NB4 (cell line): ENCODE results near the gene LONRF2.

Source experiments
- DNase-seq: peaks from one replicate; pipeline ENCODE4 v3.0.0; 2010; ENCODE audit warnings: low read depth
- H3K4me3 ChIP-seq: one replicate; pipeline ENCODE4 v1.5.1; 2011; ENCODE audit warnings: mild to moderate bottlenecking, low read depth, low read length, moderate library complexity
- CTCF ChIP-seq: IDR thresholded peaks from one replicate; pipeline ENCODE4 v1.5.1; 2012; ENCODE audit warnings: low read depth, low read length
- MYC ChIP-seq: IDR thresholded peaks from 2 replicates; pipeline ENCODE4 v1.6.1; 2011; ENCODE audit warnings: low read depth, low read length
- POLR2A ChIP-seq: IDR thresholded peaks from 2 replicates; pipeline ENCODE4 v1.6.1; 2011; ENCODE audit warnings: mild to moderate bottlenecking; ENCODE audit not compliant: insufficient read length; ENCODE audit errors: extremely low read depth
- TF ChIP-seq, protein P1 (sequence below): IDR thresholded peaks from 2 replicates; pipeline ENCODE4 v1.6.1; 2011; ENCODE audit warnings: low read depth, low read length

The LONRF2 gene

DNA sequence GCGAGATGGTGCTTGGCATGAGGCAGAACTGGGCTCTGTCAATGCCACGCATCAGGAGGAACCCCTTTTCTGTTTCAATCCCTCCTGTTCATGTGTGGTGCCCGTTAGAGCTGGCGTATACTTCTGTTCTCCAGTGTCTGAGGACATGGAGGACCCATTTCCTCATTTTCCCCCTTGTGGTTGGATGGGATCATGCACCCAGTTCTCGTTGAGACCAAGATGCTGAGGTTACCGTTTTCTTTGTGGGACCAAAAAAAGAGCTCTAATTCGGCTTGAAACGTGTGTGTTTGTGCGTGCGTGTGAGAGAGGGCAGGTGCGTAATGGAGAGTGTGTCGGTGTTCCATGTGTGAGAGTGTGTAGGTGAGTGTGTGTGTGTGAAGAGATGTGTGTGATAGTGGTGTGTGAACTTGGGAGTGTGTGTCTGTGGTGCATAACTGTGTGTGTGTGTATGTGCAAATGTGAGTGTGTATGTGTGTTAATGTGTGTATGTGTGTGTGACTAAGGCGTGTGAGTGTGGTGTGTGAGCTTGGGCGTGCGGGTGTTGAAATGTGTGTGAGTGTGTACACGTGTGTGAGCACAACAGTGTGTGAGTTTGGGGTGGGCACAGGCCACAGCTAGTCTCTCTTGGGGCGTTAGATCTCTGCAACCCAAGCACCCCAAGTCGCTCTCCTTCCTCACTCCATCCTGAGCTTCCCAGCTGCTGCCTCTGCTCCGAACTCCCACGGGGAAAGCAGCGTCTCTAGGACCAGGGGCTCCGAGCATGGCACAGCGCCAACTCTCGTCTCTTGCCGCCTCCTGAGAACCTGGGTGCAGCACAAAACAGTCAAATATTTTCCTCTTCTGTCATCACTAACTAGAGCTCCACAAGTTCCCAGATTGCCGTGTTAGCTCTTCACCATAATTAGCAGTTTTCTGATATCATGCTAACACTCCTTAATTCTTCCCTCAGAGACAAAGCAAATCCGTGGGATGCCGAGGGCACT is 75.8 kb downstream of the LONRF2 start:
- H3K4me3 ChIP-seq = no peak overlapping the region
- TF ChIP-seq POLR2A (no peak), CTCF (peak; percentile 87)
- peak; percentile 74 for DNase-seq

DNA sequence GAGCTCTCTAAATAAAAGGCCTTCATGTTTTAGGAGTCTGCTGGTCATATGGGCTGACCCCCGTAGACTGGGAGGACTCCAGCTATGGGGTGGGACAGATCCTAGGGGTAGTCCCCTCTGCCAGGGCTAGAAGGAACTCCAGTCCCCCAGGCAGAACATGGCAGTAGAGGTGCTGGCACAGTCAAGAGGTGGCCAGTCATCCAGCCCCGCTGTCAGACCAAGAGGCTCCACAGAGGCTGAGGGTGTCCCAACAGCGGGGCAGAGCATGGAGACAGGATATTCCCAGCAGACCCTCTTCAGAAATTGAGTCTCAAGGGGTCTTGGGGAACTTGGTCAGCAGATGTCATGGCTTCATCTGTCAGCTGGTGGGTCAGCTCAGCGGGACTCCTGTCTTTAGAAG is 76.6 kb downstream of the LONRF2 start:
- H3K4me3 ChIP-seq = no peak overlapping the region
- TF ChIP-seq MYC (no peak), CTCF (no peak), POLR2A (no peak)
- TF ChIP-seq, protein P1, sequence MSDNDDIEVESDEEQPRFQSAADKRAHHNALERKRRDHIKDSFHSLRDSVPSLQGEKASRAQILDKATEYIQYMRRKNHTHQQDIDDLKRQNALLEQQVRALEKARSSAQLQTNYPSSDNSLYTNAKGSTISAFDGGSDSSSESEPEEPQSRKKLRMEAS = no peak
- DNase-seq = no peak

GRCh38 chr2:100244881-100245605 is 77.3 kb downstream of the LONRF2 start:
- no peak overlapping the region for H3K4me3 ChIP-seq
- TF ChIP-seq CTCF (no peak), MYC (no peak), POLR2A (no peak)
- TF ChIP-seq, protein P1 = no peak
- no peak for DNase-seq

DNA sequence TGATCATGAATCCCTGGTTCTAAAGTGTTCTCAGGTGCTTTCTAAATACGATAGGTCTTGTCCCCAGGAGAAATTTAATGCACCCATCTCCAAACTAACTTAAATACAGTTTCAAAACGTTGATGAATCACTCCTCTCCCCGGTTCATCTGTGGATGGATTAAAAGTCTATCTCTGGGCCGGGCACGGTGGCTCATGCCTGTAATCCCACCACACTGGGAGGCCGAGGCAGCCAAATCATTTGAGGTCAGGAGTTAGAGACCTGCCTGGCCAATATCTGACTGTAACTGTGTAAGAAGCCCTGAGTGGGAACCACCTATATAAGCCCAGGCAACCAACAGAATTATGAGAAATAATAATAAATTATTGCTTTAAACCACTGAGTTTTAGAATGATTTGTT is 78.7 kb downstream of the LONRF2 start:
- DNase-seq = no peak

DNA sequence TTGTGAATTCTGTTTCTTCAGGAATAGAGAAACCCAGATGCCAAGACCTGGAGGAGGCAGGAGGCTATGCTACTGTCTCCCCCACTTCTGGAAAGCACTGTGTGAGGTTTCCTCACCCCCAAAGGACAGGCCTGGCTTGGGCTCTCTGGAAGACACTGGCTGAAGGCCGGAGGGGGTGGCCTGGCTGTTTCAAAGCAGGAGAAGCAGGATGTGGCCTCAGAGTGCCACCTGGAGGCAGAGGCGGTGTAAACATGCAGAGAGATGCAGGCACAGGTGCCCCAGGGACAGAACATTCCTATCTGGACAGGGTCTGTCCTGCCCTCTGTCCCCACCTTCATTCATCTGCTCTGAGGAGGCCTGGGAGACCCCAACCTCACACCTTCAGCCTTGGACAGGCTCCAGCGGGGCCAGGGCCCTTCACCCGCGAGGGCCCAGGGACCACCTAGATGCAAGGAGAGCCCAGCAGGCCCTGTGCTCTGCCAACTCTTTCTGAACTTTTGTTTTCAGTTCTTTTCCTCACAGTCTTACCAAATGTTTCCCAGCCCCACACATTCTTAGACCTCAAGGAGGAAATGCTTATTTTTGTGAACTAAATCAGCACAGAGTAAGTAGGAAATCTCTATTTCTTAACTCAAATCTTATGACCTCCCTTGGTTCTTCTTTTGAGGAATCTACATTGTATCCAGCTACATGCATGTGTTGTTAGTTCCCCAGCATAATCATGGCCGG is 79.2 kb downstream of the LONRF2 start:
- TF ChIP-seq CTCF (peak; percentile 91), MYC (no peak)
- no peak overlapping the region for H3K4me3 ChIP-seq
- peak; percentile 77 for DNase-seq

More for the DNA sequence above, 78.7 kb downstream of the LONRF2 start:
- no peak for TF ChIP-seq MYC
- TF ChIP-seq, protein P1 = no peak
- no peak for TF ChIP-seq POLR2A
- TF ChIP-seq CTCF = no peak
- H3K4me3 ChIP-seq = no peak overlapping the region
